Tibial artery (tissue), 4 donors: ENCODE data around the gene RUNX2.

Experiments used
- DNase-seq, 2 donors: peaks; one replicate each; pipeline ENCODE4 v3.0.0-alpha.2; 2019
- H3K27ac ChIP-seq, 2 donors: fragments of 200-600 bp; sonication (generic) in 1 of 2; 1 replicate in 1 of 2; 2 replicates in 1 of 2; pipeline ENCODE4 v1.5.1; 2018 to 2019; ENCODE audit warnings: mild to moderate bottlenecking in 1 of 2
- H3K27me3 ChIP-seq, 2 donors: fragments of 200-600 bp; sonication (generic) in 1 of 2; one replicate each; pipeline versions ENCODE4 v1.5.1 to v1.6.0; 2016 to 2019
- H3K36me3 ChIP-seq, 3 donors: fragments of 200-600 bp; sonication (generic) in 2 of 3; one replicate each; pipeline ENCODE4 v1.5.1; 2016 to 2019; ENCODE audit warnings: mild to moderate bottlenecking in 2 of 3
- H3K4me1 ChIP-seq, 4 donors: fragments of 200-600 bp; sonication (generic) in 2 of 4; 1 replicate in 3 of 4; 2 replicates in 1 of 4; pipeline ENCODE4 v1.5.1; 2016 to 2019
- H3K4me3 ChIP-seq, 2 donors: fragments of 200-600 bp; sonication (generic) in 1 of 2; 1 replicate in 1 of 2; 2 replicates in 1 of 2; pipeline ENCODE4 v1.5.1; 2018 to 2019; ENCODE audit warnings: mild to moderate bottlenecking in 2 of 2
- H3K9me3 ChIP-seq, 3 donors: fragments of 200-600 bp; sonication (generic) in 1 of 3; one replicate each; pipeline ENCODE4 v1.5.1; 2016 to 2019
- CTCF ChIP-seq, 2 experiments: fragments of 200-600 bp in 1 of 2; fragments of 450-650 bp in 1 of 2; IDR thresholded peaks; one replicate each; pipeline ENCODE4 v1.5.1; 2017 to 2019; ENCODE audit warnings: antibody characterized with exemption in 2 of 2, mild to moderate bottlenecking in 1 of 2, moderate library complexity in 1 of 2
- intact Hi-C: fragments of 100-400 bp; cut with DNase I; formaldehyde crosslinking; loops from one replicate; pipeline ENCODE4 v1.15.0; 2023; ENCODE audit warnings: low total_unique reads

The RUNX2 gene

GRCh38 chr6:45569210-45569945 lies 241.2 kb downstream of the RUNX2 start:
- Histone ChIP-seq H3K4me1 (no peaks in the 10 kb centered on the region), H3K27me3 (no peaks in the 10 kb centered on the region), H3K9me3 (no peaks in the 10 kb centered on the region), H3K27ac (no peak overlapping the region), H3K36me3 (no peaks in the 10 kb centered on the region), H3K4me3 (no peak overlapping the region)
- no peak for DNase-seq
- intact Hi-C loops = no loop called here
- no peak for TF ChIP-seq CTCF (IDR thresholded peaks at IDR 0.05)

GRCh38 chr6:45571159-45571558 lies 243.0 kb downstream of the RUNX2 start:
- no peak for TF ChIP-seq CTCF (IDR thresholded peaks at IDR 0.05)
- Histone ChIP-seq H3K4me3 (no peak overlapping the region), H3K27me3 (no peaks in the 10 kb centered on the region), H3K27ac (no peak overlapping the region), H3K4me1 (no peaks in the 10 kb centered on the region), H3K36me3 (no peaks in the 10 kb centered on the region), H3K9me3 (no peaks in the 10 kb centered on the region)
- no peak for DNase-seq
- intact Hi-C loops = no loop called here

- no peak for TF ChIP-seq CTCF (IDR thresholded peaks at IDR 0.05)
- intact Hi-C loops = no loop called here
- Histone ChIP-seq H3K9me3 (no peaks in the 10 kb centered on the region), H3K4me3 (no peak overlapping the region), H3K27ac (no peak overlapping the region), H3K27me3 (no peaks in the 10 kb centered on the region), H3K4me1 (no peaks in the 10 kb centered on the region), H3K36me3 (no peaks in the 10 kb centered on the region)
- no peak for DNase-seq
Observed at GRCh38 chr6:45572833-45573232, 244.7 kb downstream of the RUNX2 start.

GRCh38 chr6:45574014-45574461 lies 245.9 kb downstream of the RUNX2 start:
- no peaks in the 10 kb centered on the region for H3K9me3 ChIP-seq
- H3K4me3 ChIP-seq = no peak overlapping the region
- no peaks in the 10 kb centered on the region for H3K4me1 ChIP-seq
- intact Hi-C loops = no loop called here
- no peaks in the 10 kb centered on the region for H3K36me3 ChIP-seq
- no peak for DNase-seq
- TF ChIP-seq CTCF (IDR thresholded peaks at IDR 0.05) = no peak
- H3K27ac ChIP-seq = no peak overlapping the region
- no peaks in the 10 kb centered on the region for H3K27me3 ChIP-seq

GRCh38 chr6:45574885-45575284 lies 246.8 kb downstream of the RUNX2 start:
- H3K27ac ChIP-seq = no peak overlapping the region
- no peak for DNase-seq
- intact Hi-C loops = no loop called here
- H3K27me3 ChIP-seq = no peaks in the 10 kb centered on the region
- H3K4me3 ChIP-seq = no peak overlapping the region
- H3K36me3 ChIP-seq = no peaks in the 10 kb centered on the region
- no peak for TF ChIP-seq CTCF (IDR thresholded peaks at IDR 0.05)
- no peaks in the 10 kb centered on the region for H3K9me3 ChIP-seq
- no peaks in the 10 kb centered on the region for H3K4me1 ChIP-seq
